RPMI7951 (cell line): ENCODE data around the gene GTSE1. TPM values are rescaled to one million over a fixed set of nuclear protein-coding genes. Genes with fewer than 3 reads are reported as not detected.
"Not testable (repeated sequence)": the region's sequence is repeated elsewhere in the genome, so short reads cannot be mapped to it uniquely, and the experiment has no call there.

Experiments
- DNase-seq: peaks from one replicate; pipeline ENCODE4 v3.0.0-alpha.2; 2012; ENCODE audit warnings: low read depth
- total RNA-seq: library from RNA; depleted of rRNA; stranded (reverse); fragments of >200 nt; shearing (Covaris generic); gene quantifications from 2 replicates; pipeline ENCODE4 v1.2.3, GENCODE V29; 2014

Gene GTSE1
- total RNA-seq, 1 experiment from 2014 or later, result 23.2 TPM

- no peak for DNase-seq
Observed at GRCh38 chr22:46292732-46293131, 3.9 kb upstream of the GTSE1 start.

- DNase-seq, result no peak
Observed at GRCh38 chr22:46293577-46294260, 3.0 kb upstream of the GTSE1 start.

GRCh38 chr22:46294784-46295183 lies 1.9 kb upstream of the GTSE1 start:
- no peak for DNase-seq

- DNase-seq, result peak; percentile 4
Observed at GRCh38 chr22:46295277-46295971, 1.2 kb upstream of the GTSE1 start.

- peak; percentile 66 for DNase-seq
Observed at GRCh38 chr22:46297151-46297812, 612 bp downstream of the GTSE1 start.

- no peak for DNase-seq
Observed at GRCh38 chr22:46299101-46299500, 2.4 kb downstream of the GTSE1 start.

- no peak for DNase-seq
Observed at GRCh38 chr22:46300491-46300890, 3.8 kb downstream of the GTSE1 start.

GRCh38 chr22:46303347-46303965 lies 6.8 kb downstream of the GTSE1 start:
- DNase-seq, result peak; percentile 11

GRCh38 chr22:46308283-46308988 lies 11.8 kb downstream of the GTSE1 start:
- DNase-seq, result no peak

GRCh38 chr22:46309526-46310085 lies 12.9 kb downstream of the GTSE1 start:
- DNase-seq, result no peak

- no peak for DNase-seq
Observed at GRCh38 chr22:46312056-46312455, 15.4 kb downstream of the GTSE1 start.

- DNase-seq, result not testable (repeated sequence)
Observed at GRCh38 chr22:46312848-46313247, 16.2 kb downstream of the GTSE1 start.

- no peak for DNase-seq
Observed at GRCh38 chr22:46315976-46316375, 19.3 kb downstream of the GTSE1 start.

GRCh38 chr22:46317646-46318045 lies 21.0 kb downstream of the GTSE1 start:
- no peak for DNase-seq

- no peak for DNase-seq
Observed at GRCh38 chr22:46318576-46318975, 21.9 kb downstream of the GTSE1 start.

- no peak for DNase-seq
Observed at GRCh38 chr22:46319319-46319718, 22.6 kb downstream of the GTSE1 start.

- no peak for DNase-seq
Observed at GRCh38 chr22:46320166-46320710, 23.6 kb downstream of the GTSE1 start.

- DNase-seq, result no peak
Observed at GRCh38 chr22:46320716-46321386, 24.2 kb downstream of the GTSE1 start.

GRCh38 chr22:46322711-46323110 lies 26.0 kb downstream of the GTSE1 start:
- no peak for DNase-seq

GRCh38 chr22:46323162-46323561 lies 26.5 kb downstream of the GTSE1 start:
- DNase-seq, result no peak
